Activated CD8-positive, alpha-beta memory T cell treated with anti-CD3 and anti-CD28 coated beads, Interleukin-2, amount 50 U/mL, for 48 hours (primary cell): Measurements from ENCODE around the gene LINS1.
A peak's percentile ranks its signal among the peaks of the same experiment; 100 is the strongest.
"Not testable (repeated sequence)": the region's sequence is repeated elsewhere in the genome, so short reads cannot be mapped to it uniquely, and the experiment has no call there.

Experiments
- DNase-seq: peaks from one replicate; pipeline ENCODE4 v3.0.0-alpha.2; 2020

Gene LINS1

DNA sequence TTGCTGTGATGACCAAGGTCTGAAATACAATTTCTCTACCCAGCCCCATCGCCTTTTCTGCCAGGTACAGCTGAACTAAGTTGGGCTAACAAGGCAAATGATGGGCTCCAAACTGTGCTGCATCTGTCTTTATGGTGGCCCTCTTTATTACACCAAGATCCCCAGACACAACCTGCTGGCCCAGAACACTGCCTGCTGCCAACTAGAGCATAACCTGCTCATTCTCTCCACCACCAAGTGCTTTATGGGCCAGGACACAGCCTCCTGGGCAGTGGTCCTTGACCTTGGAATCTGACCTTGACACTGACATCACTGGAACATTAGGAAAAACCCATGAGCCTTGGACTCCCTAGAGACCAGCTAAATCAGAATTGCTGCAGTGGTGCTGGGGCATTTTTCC lies 3.3 kb downstream of the LINS1 start:
- DNase-seq, result no peak

- no peak for DNase-seq
Observed at GRCh38 chr15:100597862-100598261, 4.1 kb downstream of the LINS1 start.

GRCh38 chr15:100596792-100597191 lies 5.2 kb downstream of the LINS1 start:
- peak; percentile 95 for DNase-seq

DNA sequence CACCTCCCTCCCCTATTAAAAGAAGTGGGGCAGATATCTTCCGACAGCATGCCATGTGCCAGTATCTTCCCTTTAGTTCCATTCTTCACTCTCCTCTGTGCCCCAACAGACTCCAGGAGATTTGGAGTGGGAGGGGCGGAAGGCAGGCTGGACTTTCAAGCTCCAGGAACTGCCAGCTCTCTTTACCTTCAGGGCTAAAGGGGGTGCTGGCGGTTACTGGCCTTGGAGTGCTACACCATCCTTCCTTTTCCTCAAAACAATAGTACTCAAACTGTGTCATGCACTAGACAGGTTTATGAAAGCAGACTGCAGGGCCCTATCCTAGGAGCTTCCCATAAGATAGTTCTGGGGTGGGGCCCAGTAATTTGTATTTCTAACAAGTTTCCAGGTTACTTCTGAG lies 6.0 kb downstream of the LINS1 start:
- DNase-seq, result no peak

GRCh38 chr15:100593431-100593830 lies 8.6 kb downstream of the LINS1 start:
- no peak for DNase-seq

- no peak for DNase-seq
Observed at GRCh38 chr15:100592898-100593297, 9.1 kb downstream of the LINS1 start.

DNA sequence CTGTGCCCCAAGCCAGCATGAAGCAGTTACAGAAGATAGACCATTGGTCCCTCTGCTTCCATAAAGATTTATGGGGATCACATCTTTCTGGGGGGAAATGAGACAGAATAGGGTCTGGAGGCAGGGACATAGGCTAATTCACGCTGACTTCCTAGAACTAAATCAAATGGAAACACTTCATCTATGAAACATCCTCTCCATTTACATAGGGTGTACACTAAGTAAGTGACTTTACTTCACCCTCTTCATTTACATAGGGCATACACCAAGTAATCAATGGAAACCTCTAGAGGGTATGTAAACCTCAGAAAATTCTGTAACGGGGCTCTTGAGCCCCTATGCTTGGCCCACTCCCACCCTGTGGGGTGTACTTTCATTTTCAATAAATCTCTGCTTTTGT lies 10.1 kb downstream of the LINS1 start:
- no peak for DNase-seq

DNA sequence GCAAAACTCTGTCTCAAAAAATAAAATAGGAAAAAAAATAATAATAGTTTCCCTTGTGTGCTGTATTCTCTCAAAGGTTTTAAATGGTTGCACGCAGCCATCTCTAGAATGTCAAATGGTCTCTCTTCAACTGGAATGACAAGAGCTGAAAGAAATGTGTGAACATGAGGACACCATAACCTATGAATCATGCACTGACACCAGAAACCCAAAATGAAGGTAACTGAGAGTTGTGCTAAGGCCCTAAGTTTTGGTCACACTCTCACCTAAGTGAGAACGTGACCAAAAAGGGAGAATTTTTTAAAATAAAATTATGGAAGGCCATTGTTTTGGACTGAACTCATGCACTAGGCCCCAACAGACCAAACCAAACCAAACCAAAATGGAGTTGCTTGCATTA lies 10.8 kb downstream of the LINS1 start:
- not testable (repeated sequence) for DNase-seq

GRCh38 chr15:100588638-100589242 lies 13.2 kb downstream of the LINS1 start:
- DNase-seq, result no peak

DNA sequence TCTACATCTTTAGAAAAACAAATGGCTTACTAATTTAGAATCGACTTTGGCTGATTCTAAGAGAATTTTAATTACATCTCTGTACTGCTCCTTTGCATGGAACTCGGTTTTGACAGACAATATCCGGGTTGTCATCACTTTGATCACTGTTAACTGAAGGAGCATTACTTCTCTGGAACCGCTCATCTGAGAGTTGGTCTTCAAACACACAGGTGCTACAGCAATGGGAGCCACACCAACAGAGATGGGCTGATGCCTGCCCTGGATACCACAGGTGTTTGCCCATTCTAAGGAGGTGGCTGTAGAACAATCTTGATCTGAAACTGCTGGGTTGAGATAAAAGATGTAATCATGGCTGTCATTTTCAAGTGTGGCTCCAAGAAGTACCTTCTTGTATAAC lies 21.6 kb downstream of the LINS1 start:
- DNase-seq, result no peak

DNA sequence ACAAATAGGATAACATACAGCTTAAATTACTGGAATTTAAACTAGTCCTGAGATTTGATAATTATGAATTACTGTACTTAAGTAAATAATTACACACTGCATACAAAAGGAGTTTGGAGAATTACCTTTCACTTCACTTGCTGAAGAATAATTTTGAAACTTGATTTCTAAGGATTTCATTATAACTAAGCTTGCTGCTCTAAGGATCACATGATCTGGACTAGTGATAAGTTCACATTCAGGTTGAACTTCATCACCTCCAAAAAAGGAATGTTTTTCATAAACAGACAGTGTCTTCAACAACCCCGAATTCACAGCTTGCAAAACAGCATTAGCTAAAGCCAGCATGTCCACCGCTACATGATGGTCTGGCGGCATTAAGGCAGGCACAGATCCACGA lies 28.5 kb downstream of the LINS1 start:
- DNase-seq, result no peak

GRCh38 chr15:100572362-100572983 lies 29.5 kb downstream of the LINS1 start:
- no peak for DNase-seq

DNA sequence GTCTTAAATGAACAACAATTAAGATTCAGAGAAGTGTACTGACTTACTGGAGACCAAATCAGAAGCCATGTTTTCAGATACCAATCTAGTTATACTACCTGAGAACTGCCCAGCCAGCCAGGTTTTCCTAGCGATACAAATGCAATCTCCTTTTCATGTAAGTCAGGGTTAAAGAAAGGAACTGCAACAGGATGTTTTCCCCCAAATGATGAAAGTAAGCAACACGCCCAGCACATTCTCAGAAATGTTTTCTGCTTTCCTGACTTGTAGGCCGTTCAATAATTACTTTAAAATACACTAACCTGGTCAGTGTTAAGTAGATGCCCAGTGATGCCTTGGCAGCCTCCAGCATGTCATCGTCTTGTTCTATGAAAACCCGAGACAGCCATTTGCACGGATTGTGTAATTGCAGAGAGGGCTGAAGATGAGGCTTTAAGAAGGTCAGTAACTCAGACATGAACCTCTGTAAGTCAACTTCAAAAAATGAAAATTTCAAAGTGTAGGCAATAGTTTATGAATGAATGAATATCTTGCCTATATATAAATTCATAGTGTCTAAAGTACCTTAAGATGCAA lies 30.3 kb downstream of the LINS1 start:
- no peak for DNase-seq

DNA sequence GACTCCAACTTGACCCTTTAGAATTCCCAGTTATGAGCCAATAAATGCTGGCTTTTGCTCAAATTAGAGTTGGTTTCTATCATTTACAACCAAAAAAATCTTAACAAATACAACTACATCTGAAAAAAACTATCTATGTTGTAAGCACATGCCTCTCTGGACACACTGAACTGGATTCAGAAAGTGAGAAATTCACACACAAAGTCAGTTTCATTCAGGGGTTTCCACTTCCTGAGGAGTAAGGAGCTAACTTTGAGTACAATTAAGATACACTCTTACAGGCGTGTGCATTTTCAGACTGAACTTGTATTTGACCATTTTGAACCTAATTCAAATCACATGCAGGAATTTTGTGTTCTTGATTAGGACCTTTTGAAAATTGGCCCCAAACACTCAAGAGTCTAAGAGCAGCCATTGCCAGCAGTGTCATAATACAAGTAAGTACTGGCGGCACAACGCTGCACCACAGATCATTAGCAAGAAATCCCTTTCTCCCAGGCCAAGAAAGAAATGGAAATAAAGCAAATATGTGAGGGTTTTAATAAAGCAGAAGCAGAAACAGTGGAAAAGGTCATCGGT lies 31.2 kb downstream of the LINS1 start:
- no peak for DNase-seq

GRCh38 chr15:100570275-100570674 lies 31.7 kb downstream of the LINS1 start:
- no peak for DNase-seq

DNA sequence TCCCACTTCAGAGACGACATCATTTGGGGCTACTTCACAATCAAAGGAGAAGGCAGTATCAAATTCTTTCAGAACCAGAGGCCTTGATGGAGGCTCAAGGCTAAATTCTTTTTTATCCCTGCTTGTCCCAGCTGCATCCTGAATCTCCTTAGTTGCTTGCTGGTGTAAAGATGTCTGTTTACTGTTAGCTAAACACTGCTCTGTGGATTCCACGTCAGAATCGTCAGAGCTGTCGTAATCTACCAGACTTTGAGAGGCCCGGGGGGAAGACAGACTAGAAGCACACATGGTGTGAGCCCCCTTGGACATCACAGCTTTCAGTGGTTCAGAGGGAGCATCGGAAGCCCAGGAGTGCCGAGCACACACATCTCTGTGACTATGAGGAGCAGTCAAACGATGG lies 32.6 kb downstream of the LINS1 start:
- DNase-seq, result no peak

- no peak for DNase-seq
Observed at GRCh38 chr15:100566850-100567628, 34.9 kb downstream of the LINS1 start.

- no peak for DNase-seq
Observed at GRCh38 chr15:100565591-100565990, 36.4 kb downstream of the LINS1 start.

DNA sequence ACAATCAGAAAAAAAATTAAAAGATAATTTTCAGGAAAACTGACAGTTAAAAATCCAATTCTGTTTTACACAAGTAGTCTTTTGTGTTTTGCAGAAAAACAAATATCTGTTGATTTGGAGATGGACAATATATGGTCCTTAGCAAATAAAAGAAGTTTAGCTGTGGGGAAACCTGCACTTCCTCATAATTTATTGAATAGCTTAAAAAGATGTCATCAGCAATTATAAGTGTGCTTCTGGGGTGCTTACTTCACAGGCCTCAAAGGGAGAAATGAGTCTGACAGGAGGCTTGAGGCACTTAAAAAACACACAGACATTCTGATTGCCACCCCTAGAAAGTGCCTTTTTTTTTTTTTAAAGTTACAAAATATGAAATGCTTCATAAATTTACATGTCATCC lies 41.7 kb downstream of the LINS1 start:
- DNase-seq, result no peak

DNA sequence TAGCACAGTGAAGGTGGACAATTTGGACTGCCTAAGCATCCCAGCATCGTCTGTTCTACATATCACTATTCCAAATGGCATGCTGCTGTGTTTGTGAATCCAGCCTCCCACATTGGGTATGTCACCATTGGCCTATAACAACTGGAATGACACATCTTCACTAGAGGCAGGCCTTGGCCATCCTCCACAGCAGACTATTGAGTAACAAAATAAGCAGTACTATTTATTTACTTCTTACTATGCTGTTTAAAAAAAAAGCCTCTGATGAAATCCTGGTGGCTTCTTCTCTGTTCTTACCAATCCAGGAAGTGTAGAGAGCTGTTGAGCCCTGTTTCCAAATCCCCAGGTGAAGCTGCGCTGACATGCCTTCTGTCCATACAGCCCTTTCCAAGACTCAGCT lies 42.7 kb downstream of the LINS1 start:
- no peak for DNase-seq

DNA sequence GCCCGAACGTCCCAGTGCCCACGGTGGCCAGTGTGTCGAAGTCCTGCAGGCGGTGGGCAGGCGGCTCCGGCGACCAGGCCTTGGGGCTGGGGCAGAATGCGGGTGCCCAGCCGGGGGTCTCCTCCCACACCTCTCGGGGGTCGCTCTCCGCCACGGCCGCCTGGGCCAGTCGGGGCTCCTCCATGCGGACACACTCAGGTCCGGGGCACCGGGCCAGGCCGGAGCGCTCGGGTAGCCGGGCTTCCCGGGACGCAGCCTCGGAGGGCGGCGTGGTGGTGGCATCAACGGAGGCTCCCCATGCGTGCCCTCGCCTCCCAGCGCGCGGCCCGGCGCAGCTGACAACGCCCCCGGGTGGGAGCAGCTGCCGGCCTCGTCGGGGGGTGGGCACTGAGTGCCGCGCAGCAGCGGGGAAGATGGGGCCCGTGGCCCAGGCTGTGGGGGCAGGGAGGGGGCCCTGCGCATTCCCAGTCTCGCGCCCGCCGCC lies 43.2 kb downstream of the LINS1 start:
- DNase-seq, result no peak

- DNase-seq, result no peak
Observed at GRCh38 chr15:100553468-100553867, 48.5 kb downstream of the LINS1 start.

- DNase-seq, result no peak
Observed at GRCh38 chr15:100547961-100548360, 54.0 kb downstream of the LINS1 start.

GRCh38 chr15:100544946-100545345 lies 57.0 kb downstream of the LINS1 start:
- no peak for DNase-seq
